NCI-H1436 (cell line): ENCODE data around the gene CTNND2.

Experiments used
- DNase-seq: peaks from one replicate; lab custom pipeline; 2025; lab: John Stamatoyannopoulos, UW

CTNND2 gene

GRCh38 chr5:11385251-11385900 is 518.9 kb downstream of the CTNND2 start:
- DNase-seq, result no peak

DNA sequence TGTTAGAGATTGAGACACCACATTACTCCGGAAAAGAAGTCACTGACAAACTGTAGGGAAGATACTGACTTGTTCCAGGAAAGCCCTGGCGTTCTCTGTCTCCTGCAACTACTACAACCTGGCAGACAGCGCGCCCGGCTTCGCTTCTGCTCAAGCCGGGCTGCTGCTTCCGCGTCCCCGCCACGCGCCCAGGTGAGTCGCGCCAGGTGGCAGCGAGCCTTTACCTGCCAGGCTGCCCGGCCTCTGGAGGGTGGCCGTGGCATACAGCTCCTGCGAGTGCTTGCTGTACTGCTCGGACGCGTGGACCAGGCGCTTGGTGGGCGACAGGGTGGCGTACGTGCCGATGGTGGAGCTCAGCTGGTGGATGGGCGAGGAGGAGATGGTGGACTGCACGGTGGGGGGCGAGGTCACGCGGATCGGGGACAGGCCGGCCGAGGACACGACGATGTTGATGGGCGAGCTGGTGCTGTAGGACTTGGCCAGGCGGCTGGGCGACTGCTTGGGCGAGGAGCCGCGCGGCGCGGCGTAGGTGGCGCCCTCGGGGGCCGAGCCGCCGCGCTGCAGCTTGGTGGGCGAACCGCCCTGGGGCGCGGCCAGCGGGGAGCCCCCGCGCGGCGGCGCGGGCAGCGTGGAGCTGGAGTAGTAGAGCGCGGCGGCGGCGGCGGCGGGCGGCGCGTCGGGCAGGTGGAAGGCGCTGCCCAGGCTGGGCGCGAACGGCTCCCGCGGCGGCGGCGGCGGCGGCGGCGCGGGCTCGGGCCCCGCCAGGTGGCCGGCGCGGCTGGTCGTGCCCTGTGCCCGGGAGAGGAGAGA is 519.6 kb downstream of the CTNND2 start:
- DNase-seq, result no peak

DNA sequence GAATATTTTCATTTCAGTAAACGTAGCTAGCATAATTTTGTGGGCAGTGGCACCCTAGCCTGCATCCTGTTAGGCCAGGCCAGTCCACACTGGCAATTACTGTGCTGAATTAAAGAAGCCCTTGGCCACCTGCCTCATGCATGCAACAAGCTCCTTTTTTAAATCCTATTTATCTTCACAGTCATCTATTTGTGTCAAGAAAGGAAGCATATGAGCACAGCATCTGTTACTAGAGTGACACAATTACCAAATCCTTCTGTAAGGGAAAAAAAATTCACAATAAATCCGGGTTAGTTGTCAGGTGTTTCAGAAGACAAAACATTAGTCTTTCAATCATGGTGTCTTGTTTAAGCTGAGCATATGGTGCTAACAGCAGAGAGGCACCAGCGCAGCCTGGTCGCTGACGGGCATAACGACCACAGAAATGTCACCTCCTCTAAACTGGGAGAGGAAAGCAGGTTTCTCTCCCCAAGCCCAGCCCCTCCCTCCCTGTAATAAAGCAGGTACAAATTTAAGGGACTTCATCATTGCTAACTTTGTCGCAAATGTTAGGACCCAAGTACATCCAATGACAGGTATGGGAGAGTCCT is 520.6 kb downstream of the CTNND2 start:
- DNase-seq, result no peak

DNA sequence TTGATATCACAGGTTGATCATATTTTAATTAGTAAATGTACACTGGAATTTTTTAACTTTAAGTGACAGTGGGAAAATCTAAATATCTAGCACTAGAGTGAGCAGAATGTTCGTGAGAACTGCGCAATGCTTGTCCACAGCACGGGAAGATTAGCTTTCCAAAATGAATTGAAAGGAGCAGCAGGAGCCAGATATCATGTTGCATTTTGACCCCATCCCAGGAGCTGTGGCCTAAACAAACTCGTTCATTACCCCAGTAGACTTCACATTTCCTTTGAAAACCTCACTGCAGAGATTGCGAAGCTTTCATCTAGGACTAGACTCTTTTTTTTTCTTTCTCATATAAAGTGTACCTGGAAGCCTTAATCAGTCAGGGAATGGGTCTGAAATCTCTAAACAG is 525.8 kb downstream of the CTNND2 start:
- DNase-seq, result no peak

- DNase-seq, result no peak
Measured at GRCh38 chr5:11377896-11378295, 526.4 kb downstream of the CTNND2 start.

DNA sequence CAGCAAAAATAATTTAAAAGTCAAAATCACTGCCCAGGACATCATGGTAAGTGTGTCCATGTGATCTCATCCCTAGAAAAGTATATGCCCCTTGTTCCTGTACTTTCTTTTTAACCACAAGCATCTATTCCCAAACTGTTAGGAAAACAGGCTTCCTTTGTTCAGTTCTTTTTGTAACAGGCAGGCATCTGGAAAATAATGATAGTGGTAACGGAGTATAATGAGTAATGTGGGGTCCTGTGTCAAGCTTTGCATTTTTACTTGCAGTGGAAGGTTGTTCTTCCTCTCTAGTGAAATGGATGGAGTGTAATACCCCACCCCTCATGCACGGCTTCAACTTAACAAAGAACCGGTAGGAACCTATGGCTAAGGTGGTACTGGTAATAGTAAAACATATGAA is 532.1 kb downstream of the CTNND2 start:
- DNase-seq, result no peak

DNA sequence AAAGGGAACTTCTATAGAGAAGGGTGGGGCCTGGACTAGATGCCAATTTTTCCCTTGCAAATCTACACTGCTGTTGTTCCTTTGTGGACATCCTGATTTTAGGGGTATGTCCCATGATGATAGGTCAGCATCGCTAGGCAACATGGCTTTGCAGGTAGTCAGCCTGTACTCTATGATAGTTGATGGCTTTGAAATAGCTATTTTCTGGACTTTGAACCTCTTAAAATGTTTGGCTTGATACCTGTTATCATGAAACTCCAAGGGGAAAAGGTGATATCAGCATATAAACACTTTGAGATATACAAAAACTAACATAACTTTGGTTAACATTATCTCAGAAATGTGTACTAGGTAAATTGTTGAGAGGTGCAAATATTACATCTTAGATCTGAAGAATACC is 533.2 kb downstream of the CTNND2 start:
- DNase-seq, result no peak

GRCh38 chr5:11364531-11364930 is 539.7 kb downstream of the CTNND2 start:
- no peak for DNase-seq

DNA sequence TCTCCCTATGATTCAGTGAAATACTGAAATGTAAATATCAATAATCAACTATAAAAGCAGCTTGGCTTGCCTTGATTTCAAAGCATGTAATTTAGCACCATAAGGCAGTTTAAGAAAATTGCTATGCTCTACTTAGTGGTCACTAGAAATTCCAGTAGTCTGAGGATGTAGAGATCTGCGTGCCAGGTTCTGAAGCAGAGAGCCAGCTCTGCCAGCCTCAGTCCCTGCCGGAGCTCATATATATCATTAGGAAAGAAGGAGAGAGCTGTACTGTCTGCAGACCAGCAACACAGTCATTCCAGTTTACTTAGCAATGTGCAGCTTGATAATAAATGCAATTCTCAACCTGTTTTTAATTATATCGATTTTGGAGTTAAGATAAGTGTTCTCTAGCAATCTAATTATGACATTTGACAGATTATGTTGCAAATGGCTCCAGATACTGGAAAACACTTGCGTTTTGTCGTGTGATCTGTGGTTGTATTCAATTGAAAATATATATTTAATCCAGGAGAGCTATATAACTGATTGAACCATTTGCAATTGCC is 540.5 kb downstream of the CTNND2 start:
- DNase-seq, result no peak

- no peak for DNase-seq
Measured at GRCh38 chr5:11361768-11362167, 542.5 kb downstream of the CTNND2 start.

GRCh38 chr5:11357928-11358327 is 546.3 kb downstream of the CTNND2 start:
- no peak for DNase-seq

GRCh38 chr5:11355491-11355890 is 548.8 kb downstream of the CTNND2 start:
- no peak for DNase-seq

- DNase-seq, result no peak
Measured at GRCh38 chr5:11346336-11346735, 557.9 kb downstream of the CTNND2 start.

DNA sequence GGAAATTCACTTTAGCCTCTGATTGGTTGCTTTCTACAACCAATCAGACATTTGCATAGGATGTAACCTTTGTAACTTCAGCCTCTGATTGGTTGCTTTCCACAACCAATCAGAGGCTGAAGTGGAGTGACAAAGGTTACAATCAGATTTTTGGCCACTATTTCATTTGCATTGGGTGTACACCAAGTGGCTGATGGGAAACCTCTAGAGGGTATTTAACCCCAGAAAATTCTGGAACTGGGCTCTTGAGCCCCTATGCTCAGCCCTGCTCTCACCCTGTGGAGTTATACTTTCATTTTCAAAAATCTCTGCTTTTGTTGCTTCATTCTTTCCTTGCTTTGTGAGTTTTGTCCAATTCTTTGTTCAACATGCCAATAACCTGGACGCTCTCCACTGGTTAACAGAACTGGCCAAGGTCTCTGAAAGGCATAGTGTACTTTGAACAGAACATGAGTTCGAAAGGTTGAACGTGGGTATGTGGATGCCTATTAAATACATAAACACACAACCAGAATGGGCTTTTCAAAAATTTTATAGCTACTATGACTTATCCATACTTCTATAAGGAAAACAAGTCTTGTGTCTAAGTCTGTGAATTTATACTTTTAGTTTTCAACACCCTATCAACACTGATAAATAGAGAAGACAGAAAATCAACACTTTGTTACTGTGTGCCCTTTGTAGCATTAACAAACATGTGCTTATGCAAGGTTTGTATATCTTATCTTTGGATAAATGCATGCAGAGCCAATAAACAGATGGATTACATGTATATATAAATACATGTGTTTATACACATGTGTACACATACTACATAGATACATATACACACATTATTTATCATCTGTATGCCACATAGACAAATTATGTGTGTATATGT is 568.1 kb downstream of the CTNND2 start:
- no peak for DNase-seq

DNA sequence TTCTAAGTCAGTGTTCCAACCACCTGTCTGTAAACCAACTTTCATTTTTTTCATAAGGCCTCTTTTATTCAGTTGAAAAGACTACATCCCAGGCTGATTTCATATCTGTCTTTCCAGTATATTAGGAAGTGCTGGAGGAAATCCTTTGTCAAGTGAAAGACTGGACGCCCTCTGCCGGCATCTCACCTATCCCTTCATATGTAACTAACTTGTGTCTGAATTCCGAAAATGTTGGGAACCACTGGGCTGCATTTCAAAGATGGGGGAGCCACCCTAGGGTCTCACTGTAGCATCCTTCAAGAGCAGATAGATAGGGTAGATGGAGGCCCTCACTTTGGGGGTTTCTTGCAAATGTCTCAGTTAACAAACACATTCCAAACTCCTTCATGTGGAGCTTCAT is 569.8 kb downstream of the CTNND2 start:
- DNase-seq, result no peak

- no peak for DNase-seq
Measured at GRCh38 chr5:11329679-11330078, 574.6 kb downstream of the CTNND2 start.

- DNase-seq, result no peak
Measured at GRCh38 chr5:11324521-11325289, 579.5 kb downstream of the CTNND2 start.

DNA sequence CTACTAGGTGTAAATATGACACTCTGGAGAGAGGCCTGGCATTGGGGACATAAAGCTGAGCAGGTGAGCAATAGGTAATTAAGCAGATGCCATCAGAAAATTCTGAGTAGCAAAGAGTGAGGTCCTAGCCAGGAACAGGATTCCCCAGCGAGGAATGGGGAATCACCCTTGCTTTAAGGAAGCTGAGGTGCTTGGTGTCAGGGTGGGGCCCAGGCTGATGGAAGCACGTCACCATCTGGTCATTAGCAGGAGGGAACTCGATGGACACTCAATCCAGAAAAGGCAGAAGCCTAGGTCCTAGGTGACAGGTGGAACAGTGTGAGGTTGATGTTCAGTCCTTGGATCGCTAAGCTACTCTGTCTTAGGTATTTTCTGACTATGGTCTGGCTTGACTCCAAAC is 580.5 kb downstream of the CTNND2 start:
- no peak for DNase-seq

- DNase-seq, result no peak
Measured at GRCh38 chr5:11322133-11322532, 582.1 kb downstream of the CTNND2 start.

- DNase-seq, result no peak
Measured at GRCh38 chr5:11319836-11320580, 584.2 kb downstream of the CTNND2 start.
